EL (cell line): ENCODE results near the gene BCAS3.
A peak's percentile ranks its signal among the peaks of the same experiment; 100 is the strongest.

Source experiments
- DNase-seq: peaks from one replicate; pipeline ENCODE4 v3.0.0-alpha.2; 2016

Gene BCAS3

GRCh38 chr17:61394630-61395408, 717.2 kb downstream of the BCAS3 start:
- no peak for DNase-seq

DNA sequence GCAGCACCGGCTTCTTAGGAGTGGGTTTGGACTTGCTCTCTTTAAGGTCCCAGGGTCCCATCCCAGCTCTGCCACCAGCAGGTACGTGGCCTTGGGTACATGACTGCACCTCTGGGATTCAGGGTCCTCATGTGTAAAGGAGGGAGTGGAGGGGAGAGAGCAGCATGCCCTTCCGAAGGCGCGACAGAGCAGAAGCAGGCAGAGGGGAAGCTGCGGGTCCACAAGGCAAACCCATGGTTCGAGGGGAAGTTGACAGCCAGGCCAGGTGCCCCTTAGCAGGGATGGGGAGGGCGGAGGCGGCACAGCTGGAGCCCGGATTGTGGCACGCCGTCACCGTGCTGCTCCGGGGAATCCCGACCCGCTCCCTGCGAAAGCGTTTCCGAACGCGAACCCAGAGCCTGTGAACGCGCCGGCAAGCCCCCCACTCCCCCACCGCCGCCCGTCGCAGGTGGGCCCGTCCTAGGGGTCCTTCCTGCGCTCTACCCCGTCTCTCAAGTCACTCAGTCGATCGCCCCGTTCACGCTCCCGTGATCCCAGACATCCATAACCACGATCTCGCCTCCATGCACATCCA, 717.8 kb downstream of the BCAS3 start:
- no peak for DNase-seq

DNA sequence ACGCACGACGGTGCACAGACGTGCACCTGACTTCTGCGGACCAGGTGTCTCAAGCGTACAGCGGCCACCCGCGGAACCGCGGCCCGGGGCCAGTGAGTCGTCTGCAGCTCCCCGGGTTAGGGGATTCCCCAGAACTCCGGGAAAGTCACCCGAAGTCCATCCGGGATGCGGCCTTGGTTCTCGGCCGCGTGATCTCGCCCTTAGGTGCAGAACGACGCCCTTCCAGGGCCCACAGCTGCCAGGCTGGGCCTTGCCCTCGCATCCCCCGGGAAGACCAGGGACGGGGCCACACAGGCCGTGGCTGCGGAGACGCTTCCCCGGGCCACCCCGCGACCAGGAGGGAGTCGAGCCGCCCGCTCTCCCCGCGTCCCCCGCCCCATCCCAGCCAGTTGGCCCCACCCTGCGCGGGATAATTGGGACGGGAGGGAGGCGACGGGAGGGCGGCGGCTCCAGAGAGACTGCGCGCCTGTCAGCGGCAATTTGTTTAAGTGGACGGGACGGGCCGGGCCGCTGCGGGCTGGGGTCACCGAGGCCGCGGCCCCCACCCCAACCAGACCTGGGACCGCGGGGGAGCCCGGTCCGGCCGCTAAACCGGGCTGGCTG, 718.4 kb downstream of the BCAS3 start:
- DNase-seq, result no peak

DNA sequence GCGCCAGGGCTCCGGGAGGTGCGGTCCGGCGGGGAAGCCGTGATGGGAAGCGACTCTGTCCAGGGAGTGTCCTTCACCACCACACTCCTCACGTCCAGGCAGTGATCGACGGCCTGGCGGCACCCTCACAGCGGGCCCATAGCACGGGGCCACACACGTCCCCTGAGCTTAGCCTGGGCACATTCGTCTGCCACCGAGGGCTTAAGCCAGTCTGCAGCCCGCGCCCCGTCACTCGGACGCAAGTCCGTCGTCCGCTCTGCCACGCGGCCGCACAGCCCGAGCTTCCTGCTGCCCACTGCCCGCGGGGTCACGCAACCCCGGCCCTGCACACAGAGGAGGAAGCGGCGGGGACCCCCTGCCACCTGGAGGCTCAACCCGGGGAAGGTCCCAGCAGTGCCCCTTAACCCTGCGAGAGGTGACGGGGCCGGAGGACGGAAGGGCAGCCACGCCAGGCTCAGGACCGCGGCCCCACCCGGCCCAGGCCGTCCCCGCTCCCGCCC, 719.0 kb downstream of the BCAS3 start:
- no peak for DNase-seq

DNA sequence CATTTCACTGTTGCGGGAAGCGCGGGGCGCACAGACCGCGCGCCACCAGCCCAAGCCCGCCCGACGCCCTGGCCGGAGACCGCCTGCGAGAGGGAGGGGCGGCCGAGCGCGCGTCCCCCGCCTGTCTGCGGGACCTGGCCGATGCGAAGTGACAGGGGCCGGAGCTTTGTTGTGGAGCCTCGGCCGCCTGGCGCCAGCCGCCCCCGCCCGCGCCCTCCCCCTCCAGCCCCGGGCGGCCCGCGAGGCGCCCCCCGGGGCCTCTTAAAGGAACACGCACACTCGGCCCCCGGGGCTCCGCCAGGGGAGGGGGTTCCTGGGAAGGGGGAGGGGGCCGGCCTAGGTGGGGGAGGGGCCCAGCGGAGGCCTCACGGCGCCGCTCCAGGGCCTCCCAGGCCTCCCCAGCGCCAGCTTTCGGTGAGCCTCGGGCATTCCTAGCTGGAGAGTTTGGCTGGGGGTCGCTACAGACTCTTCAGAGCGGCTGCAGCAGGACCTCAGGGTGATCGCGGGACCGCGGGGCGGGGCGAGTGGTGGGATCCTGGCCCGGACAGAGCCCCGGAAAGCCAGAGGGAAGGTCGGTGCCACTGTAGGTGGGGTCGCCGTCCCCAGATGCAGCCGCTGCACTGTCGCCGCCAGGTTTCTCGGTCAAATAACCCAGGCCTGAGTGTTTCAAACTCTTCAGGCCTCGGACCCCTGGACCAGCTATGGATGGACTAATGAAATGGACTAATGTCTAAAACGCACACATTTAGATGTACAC, 719.6 kb downstream of the BCAS3 start:
- peak; percentile 28 for DNase-seq

- no peak for DNase-seq
These were observed 721.1 kb downstream of the BCAS3 start for GRCh38 chr17:61398721-61399130.

- peak; percentile 93 for DNase-seq
These were observed 721.7 kb downstream of the BCAS3 start, which contains the start of gene TBX2 for GRCh38 chr17:61399131-61400065. Gene TBX2 (plus strand): TSS chr17:61399843. CDS start chr17:61400177, 334 bp downstream.

- peak; percentile 61 for DNase-seq
These were observed 722.5 kb downstream of the BCAS3 start for GRCh38 chr17:61400066-61400716.

DNA sequence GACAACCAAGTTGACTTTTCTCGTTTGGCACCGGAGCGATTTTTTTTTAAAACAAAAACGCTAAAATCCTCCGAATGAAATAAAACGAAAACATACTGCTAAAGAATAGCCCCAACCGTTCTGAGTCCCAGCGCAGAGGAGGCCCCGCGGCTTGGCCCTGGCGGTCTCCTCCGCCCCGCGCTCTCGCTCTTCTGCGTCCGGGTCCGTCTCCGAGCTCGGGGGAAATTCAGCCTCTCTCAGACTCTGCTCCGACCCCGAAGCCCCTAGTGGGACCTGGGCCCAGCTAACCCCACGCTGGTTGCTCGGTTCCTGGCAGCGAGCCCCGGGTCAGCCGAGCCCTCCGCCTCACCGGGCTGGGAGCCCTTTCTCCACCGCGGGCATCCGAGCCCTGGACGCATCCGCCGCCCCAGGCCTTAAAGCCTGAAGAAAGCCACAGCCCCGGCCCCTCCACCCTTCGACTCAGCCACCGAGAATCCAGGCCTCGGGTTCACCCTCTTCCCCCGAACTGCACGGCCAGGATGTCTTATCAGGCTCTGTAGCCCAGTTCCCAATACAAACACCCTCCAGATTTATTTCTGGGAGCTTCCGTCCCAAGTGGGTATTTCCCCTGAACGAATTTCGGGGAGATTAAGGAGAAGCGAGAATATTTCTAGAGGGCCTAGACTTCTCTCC, 723.2 kb downstream of the BCAS3 start:
- DNase-seq, result peak; percentile 75

DNA sequence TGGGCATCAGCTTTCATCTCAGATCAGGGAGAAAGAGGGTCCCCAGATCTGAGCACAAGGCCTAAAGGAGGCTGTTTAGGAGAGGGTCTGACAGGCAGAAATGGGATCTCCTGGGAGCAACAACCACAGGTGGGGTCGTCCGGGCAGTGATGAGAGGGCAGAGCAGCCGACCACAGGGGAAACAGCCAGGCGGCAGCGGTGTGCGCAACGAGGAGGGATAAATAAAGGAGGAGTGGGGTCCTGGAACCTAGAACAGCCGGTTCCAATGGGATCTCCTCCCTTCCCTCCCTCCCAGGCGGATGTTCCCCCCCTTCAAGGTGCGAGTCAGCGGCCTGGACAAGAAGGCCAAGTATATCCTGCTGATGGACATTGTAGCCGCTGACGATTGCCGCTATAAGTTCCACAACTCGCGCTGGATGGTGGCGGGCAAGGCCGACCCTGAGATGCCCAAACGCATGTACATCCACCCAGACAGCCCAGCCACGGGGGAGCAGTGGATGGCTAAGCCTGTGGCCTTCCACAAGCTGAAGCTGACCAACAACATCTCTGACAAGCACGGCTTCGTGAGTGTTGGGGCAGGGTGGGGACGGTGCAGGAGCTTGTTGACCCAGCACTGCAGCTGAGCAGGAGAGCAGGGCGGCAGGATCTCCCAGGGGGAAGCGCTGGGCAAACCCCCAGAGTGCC, 723.9 kb downstream of the BCAS3 start:
- DNase-seq, result peak; percentile 53

DNA sequence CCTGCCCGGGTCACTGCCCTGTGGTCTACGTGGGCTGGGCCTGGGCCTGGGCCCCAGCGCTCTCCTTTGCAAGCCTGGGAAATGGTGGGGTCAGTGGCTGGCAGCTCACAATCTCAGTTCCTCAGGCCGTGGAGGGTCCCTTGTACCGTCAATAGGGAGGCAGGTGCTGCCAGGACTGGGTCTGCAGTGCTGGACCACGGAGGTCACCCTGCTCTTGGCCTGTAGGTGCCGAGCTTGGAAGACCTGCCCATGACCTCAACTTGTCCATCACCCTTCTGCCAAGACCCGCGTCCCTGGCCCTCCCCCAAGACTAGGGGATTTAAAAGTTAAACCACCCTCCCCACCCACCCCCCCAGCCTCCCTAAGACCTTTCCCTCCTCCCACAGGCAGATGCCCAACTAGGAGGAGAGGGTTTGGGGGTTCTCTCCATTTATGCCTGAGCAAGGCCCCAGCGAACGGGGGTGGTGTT, 724.5 kb downstream of the BCAS3 start:
- DNase-seq, result no peak

DNA sequence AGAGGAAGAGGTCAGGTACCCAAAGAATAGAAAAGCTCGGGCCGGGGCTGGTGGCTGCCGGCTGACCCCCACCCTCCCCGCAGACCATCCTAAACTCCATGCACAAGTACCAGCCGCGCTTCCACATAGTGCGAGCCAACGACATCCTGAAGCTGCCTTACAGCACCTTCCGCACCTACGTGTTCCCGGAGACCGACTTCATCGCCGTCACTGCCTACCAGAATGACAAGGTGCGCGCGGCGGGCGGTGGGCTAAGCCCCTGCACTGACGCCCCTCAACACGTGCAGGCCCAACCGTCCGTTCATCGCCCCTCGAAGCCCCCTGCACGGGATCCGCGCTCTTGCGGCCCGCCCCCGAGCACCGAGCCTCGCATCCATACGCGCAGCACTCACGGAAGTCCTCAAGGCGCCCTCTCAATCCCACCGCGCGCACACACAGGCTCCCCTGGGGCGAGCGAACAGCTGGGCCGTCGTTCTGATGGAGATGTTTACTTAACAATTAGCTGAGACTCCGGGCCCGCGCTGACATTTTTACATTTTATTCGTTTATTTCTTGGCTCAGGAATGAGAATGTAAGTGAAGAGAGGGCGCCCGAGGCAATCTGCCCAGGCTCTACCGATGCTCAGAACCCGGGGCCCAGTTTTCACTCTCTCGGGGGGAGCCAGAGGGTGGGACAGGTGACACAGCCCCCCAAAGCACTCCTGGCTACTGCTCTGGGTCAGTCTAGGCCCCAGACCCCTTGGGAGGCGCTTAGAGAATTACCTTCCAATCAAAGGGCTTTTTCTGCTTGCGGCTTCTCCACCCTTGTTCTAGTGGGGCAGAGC, 725.5 kb downstream of the BCAS3 start:
- DNase-seq, result peak; percentile 48

- no peak for DNase-seq
These were observed 726.4 kb downstream of the BCAS3 start for GRCh38 chr17:61403801-61404662.

DNA sequence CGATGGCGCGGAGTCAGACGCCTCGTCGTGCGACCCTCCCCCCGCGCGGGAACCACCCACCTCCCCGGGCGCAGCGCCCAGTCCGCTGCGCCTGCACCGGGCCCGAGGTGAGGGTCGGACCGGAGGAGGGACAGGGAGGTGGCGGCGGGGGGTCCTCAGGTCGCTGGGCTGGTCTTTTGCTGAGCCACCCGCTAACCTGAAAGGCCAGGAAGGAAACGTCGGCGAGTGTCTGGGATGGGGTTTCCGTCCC, 726.9 kb downstream of the BCAS3 start:
- no peak for DNase-seq

DNA sequence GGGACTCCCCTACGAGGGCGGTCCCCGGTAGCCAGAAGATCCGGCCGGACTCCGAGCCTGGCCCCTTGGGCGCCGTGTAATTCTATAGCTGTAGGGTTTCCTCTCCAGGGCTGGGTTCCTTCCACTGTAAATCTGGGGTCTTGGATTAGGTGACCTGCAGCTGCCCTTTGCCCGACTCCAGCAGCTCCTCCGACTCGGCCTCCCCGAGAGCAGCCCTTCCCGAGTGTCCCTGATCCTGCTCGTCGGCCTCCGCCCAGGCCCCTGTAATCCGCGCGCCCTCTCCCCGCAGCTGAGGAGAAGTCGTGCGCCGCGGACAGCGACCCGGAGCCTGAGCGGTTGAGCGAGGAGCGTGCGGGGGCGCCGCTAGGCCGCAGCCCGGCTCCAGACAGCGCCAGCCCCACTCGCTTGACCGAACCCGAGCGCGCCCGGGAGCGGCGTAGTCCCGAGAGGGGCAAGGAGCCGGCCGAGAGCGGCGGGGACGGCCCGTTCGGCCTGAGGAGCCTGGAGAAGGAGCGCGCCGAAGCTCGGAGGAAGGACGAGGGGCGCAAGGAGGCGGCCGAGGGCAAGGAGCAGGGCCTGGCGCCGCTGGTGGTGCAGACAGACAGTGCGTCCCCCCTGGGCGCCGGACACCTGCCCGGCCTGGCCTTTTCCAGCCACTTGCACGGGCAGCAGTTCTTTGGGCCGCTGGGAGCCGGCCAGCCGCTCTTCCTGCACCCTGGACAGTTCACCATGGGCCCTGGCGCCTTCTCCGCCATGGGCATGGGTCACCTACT, 727.4 kb downstream of the BCAS3 start:
- DNase-seq, result no peak

DNA sequence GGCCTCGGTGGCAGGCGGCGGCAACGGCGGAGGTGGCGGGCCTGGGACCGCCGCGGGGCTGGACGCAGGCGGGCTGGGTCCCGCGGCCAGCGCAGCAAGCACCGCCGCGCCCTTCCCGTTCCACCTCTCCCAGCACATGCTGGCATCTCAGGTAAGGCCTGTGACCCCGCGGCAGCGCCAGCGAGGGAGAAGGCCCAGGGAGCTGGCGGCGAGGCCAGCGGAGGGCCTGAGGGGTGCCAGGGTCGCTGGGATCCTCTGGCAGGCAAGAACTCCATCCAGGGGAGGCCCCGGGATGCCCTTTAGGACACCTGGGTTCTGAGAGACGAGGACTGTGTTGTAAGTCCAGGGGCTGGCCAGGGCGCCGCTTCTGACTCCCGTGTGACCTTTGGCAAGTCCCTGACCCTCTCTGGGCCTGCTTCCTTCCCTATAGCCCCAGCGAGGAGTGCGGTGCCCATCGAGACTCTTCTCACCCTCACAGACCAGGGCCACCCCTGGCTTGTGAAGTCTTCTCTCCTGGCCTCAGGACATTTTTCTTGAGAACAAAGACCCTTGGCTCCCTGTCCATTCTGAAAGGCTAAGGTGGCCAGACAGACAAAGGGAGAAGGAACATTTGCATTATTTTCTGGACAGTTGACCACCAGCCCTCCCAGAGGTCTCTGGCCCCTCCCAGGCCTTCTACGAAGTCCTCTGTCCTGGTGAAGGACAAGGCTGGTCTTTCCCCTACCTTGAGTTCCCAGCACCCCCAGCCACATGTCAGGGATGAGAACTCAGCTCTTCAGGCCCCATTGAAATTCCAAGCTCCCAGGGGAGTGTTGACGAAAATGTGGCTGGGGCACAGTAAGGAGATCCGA, 728.3 kb downstream of the BCAS3 start:
- DNase-seq, result no peak

- DNase-seq, result no peak
These were observed 728.8 kb downstream of the BCAS3 start for GRCh38 chr17:61406537-61406845.
